Smooth muscle cell of bladder (primary cell): Measurements from ENCODE around the gene KCNJ1. TPM values are rescaled to one million over a fixed set of nuclear protein-coding genes. Genes with fewer than 3 reads are reported as not detected.

Experiments
- total RNA-seq: library from RNA; depleted of rRNA; stranded (reverse); fragments of >200 nt; gene quantifications from 2 replicates; pipeline ENCODE4 v1.2.3, GENCODE V29; 2014

Gene KCNJ1
- total RNA-seq: 0.09 TPM in 1 of 2 replicates, not detected in the other

GRCh38 chr11:128867277-128867676 is at the start of gene KCNJ1:
TSS of gene KCNJ1 (minus strand) at chr11:128867296. CDS start at chr11:128840243, 27,053 bp downstream.

DNA sequence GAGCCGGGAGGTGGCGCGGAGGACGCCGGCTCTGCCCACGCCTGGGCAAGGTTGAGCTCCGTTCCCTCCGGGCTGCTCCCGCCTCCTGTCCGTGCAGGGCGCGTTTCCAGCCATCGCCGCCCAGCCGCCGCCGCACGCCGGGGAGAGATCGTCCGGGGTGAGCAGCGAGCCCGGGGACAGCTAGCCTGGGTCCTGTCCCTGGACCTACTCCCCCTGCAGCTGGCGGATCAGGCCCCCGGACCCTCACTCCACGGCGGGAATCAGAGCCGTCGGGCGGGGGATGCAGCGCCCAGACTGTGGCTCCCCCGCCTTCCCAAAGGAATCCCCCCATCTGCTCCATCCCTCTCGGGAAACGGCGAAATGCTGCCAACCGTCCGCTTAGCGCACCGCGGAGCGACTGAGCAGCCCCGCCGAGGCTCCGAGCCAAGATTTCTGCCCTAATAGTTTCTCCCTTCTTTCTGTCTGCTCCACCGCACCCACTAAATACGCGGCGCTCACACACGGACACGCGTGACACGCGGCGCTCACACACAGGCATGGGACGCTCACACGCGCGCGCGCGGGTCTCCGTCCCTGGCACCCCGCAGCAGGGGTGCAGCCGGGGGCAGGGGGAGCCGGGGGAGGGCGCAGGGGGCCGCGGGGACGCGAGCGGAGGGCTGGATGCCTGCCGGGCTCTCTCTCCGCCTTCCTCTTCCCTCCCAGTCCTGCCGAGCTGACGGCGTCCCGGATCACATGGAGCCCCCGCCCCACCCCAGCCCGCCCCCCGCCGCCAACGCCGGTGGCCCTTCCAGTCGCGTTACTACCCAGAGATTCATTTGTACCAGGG is 23.7 kb upstream of the KCNJ1 start, which contains the start of gene KCNJ5:
KCNJ5 (plus strand) TSS at position 814 of the 826 bp plus-strand sequence. CDS start 19,918 bp downstream, outside the sequence.

Other genes with a start within 250 kb of the KCNJ1 start
- gene FLI1, start 173.2 kb downstream of the KCNJ1 start, total RNA-seq: 3.3 and 5.0 TPM in 2 replicates
- under 0.01 TPM in 2 replicates for gene KCNJ5, start 24.1 kb upstream of the KCNJ1 start, total RNA-seq
- gene TP53AIP1, start 75.6 kb upstream of the KCNJ1 start, total RNA-seq: not detected in 2 replicates